SK-N-SH (cell line): ENCODE measurements around the gene NUDCD3. TPM values are rescaled to one million over a fixed set of nuclear protein-coding genes. Genes with fewer than 3 reads are reported as not detected.

Source experiments
- CTCF ChIA-PET: fragments of 300-600, 350-600 bp; formaldehyde crosslinking; extraction: SDS; loops from one replicate; lab custom pipeline; 2021; lab: Yijun Ruan, JAX
- POLR2A ChIA-PET: fragments of 350-600 bp; sonication (Branson Sonifier 250); formaldehyde crosslinking; extraction: SDS; loops from one replicate; lab custom pipeline; 2020; ENCODE audit warnings: antibody characterized with exemption, inconsistent platforms; lab: Yijun Ruan, JAX
- DNase-seq: peaks from one replicate; pipeline ENCODE4 v3.0.0; 2012
- H2AFZ ChIP-seq: fragments of 200-600 bp; sonication (generic); 2 replicates; pipeline ENCODE4 v1.8.1; 2016; ENCODE audit warnings: antibody characterized with exemption, mild to moderate bottlenecking, low read depth
- H3F3A ChIP-seq: fragments of 200-600 bp; sonication (generic); replicated peaks from 2 replicates; pipeline ENCODE3; 2016; ENCODE audit warnings: antibody characterized with exemption, mild to moderate bottlenecking; ENCODE audit not compliant: insufficient read depth
- H3K27ac ChIP-seq, 2 experiments: fragments of 200-500 bp in 1 of 2; fragments of 200-600 bp in 1 of 2; sonication (Bioruptor generic) in 1 of 2; sonication (generic), shearing (Covaris generic) in 1 of 2; 2 replicates each; pipeline versions ENCODE4 v1.5.1 to v1.6.1; 2014 to 2016; ENCODE audit warnings: low read depth in 2 of 2, inconsistent platforms in 1 of 2, low read length in 1 of 2, mild to moderate bottlenecking in 1 of 2, mixed read lengths in 1 of 2
- H3K27me3 ChIP-seq: fragments of 200-600 bp; sonication (generic), shearing (Covaris generic); 2 replicates; pipeline ENCODE4 v1.6.1; 2016; ENCODE audit warnings: mixed run types; ENCODE audit not compliant: insufficient read depth
- H3K36me3 ChIP-seq, 2 experiments: fragments of 200-500 bp in 1 of 2; fragments of 200-600 bp in 1 of 2; sonication (Bioruptor generic) in 1 of 2; sonication (generic) in 1 of 2; replicated peaks in 1 of 2; 2 replicates each; pipeline versions ENCODE3 to v1.5.1; 2014 to 2016; ENCODE audit warnings: low read length in 1 of 2, mild to moderate bottlenecking in 1 of 2; ENCODE audit not compliant: insufficient read depth in 2 of 2, control insufficient read depth in 1 of 2
- H3K4me1 ChIP-seq, 2 experiments: fragments of 200-500 bp in 1 of 2; fragments of 200-600 bp in 1 of 2; sonication (Bioruptor generic) in 1 of 2; sonication (generic), shearing (Covaris generic) in 1 of 2; 2 replicates each; pipeline versions ENCODE4 v1.5.1 to v1.6.1; 2014 to 2016; ENCODE audit warnings: low read depth in 1 of 2, low read length in 1 of 2, mixed run types in 1 of 2; ENCODE audit not compliant: insufficient read depth in 2 of 2, control insufficient read depth in 1 of 2
- H3K4me2 ChIP-seq: fragments of 200-600 bp; sonication (generic), shearing (Covaris generic); 2 replicates; pipeline ENCODE4 v1.6.1; 2017; ENCODE audit warnings: mixed run types
- H3K4me3 ChIP-seq, 2 experiments: fragments of 200-500 bp in 1 of 2; fragments of 200-600 bp in 1 of 2; sonication (Bioruptor generic) in 1 of 2; sonication (generic), shearing (Covaris generic) in 1 of 2; 2 replicates each; pipeline versions ENCODE4 v1.5.1 to v1.8.1; 2014 to 2016; ENCODE audit warnings: low read depth in 2 of 2, inconsistent platforms in 1 of 2, low read length in 1 of 2, mild to moderate bottlenecking in 1 of 2, mixed read lengths in 1 of 2, moderate library complexity in 1 of 2
- H3K79me2 ChIP-seq: fragments of 200-600 bp; sonication (generic); 2 replicates; pipeline ENCODE4 v1.8.1; 2017; ENCODE audit warnings: mild to moderate bottlenecking; ENCODE audit not compliant: insufficient read depth
- H3K9ac ChIP-seq: fragments of 200-600 bp; sonication (generic); 2 replicates; pipeline ENCODE4 v1.6.1; 2017; ENCODE audit warnings: mixed run types
- H3K9me2 ChIP-seq: fragments of 200-600 bp; sonication (generic); 2 replicates; pipeline ENCODE4 v1.6.1; 2017; ENCODE audit warnings: mixed run types
- H3K9me3 ChIP-seq: fragments of 200-600 bp; sonication (generic); 2 replicates; pipeline ENCODE4 v1.6.1; 2017; ENCODE audit warnings: mixed run types, mild to moderate bottlenecking, moderate library complexity
- H4K20me1 ChIP-seq: fragments of 200-600 bp; sonication (generic); 2 replicates; pipeline ENCODE4 v1.6.1; 2017; ENCODE audit warnings: mild to moderate bottlenecking, mixed run types; ENCODE audit not compliant: insufficient read depth
- CTCF ChIP-seq: fragments of 200-600 bp; sonication (generic); IDR thresholded peaks from 2 replicates; pipeline ENCODE4 v1.6.1; 2017; ENCODE audit warnings: antibody characterized with exemption, mild to moderate bottlenecking, moderate library complexity
- FOXJ3 ChIP-seq: sonication (generic); formaldehyde crosslinking; IDR thresholded peaks from 2 replicates; pipeline ENCODE4 v1.5.1; 2020; ENCODE audit warnings: mild to moderate bottlenecking, missing genetic modification reagents
- FOXM1 ChIP-seq: IDR thresholded peaks from 2 replicates; pipeline ENCODE4 v1.4.0; 2012; ENCODE audit warnings: low read depth, mild to moderate bottlenecking
- IRF3 ChIP-seq: fragments of 150-350 bp; IDR thresholded peaks from 2 replicates; pipeline ENCODE4 v1.6.1; 2016; ENCODE audit warnings: mild to moderate bottlenecking, low read depth, low read length
- MEF2A ChIP-seq: IDR thresholded peaks from 2 replicates; pipeline ENCODE4 v1.4.0; 2012; ENCODE audit warnings: low read depth, borderline replicate concordance
- MXI1 ChIP-seq: IDR thresholded peaks from 2 replicates; pipeline ENCODE4 v1.6.1; 2012; ENCODE audit warnings: mild to moderate bottlenecking, low read depth, low read length, improper control_type of control experiment
- NRF1 ChIP-seq: IDR thresholded peaks from 2 replicates; pipeline ENCODE4 v1.6.1; 2012; ENCODE audit warnings: low read depth, mild to moderate bottlenecking, low read length
- PBX3 ChIP-seq: IDR thresholded peaks from 2 replicates; pipeline ENCODE4; 2012
- RAD21 ChIP-seq: IDR thresholded peaks from 2 replicates; pipeline ENCODE4 v1.6.1; 2012; ENCODE audit warnings: mild to moderate bottlenecking, low read length
- SMC3 ChIP-seq: IDR thresholded peaks from 2 replicates; pipeline ENCODE4 v1.6.1; 2012; ENCODE audit warnings: low read depth, low read length, improper control_type of control experiment
- TCF12 ChIP-seq: IDR thresholded peaks from 2 replicates; pipeline ENCODE4 v1.4.0; 2012
- USF2 ChIP-seq: fragments of 150-350 bp; IDR thresholded peaks from 2 replicates; pipeline ENCODE4 v1.6.1; 2017; ENCODE audit warnings: antibody characterized with exemption, low read length, low read depth, borderline replicate concordance
- YY1 ChIP-seq: IDR thresholded peaks from 2 replicates; pipeline ENCODE4 v1.4.0; 2012; ENCODE audit warnings: low read depth, mild to moderate bottlenecking
- ZBTB33 ChIP-seq: IDR thresholded peaks from 2 replicates; pipeline ENCODE4 v1.4.0; 2012; ENCODE audit warnings: low read depth, borderline replicate concordance
- WGBS: methylation state at CpG from one replicate; pipeline ENCODE4 v1.1.6; 2017; ENCODE audit warnings: low lambda C conversion rate; 5-methylcytosine and 5-hydroxymethylcytosine counted together
- polyA plus RNA-seq, 3 experiments: library from polyadenylated mRNA; depleted of rRNA; stranded (reverse); fragments of >200 nt; gene quantifications; 2 replicates each; pipeline ENCODE4 v1.2.3, GENCODE V29; 2012

Gene NUDCD3
- polyA plus RNA-seq, 1 of the 3 experiments (the other 2 are of a cell fraction) = 66.0 TPM

GRCh38 chr7:44331682-44332081 lies 158.8 kb downstream of the NUDCD3 start:
- Histone ChIP-seq H3K9ac (no peak overlapping the region), H3K4me2 (no peak overlapping the region), H3F3A (no peaks in the 10 kb centered on the region), H3K9me3 (no peaks in the 10 kb centered on the region), H3K27me3 (peaks cover 15% of the 10 kb centered on the region), H3K4me1 (peaks cover 0 to 11% of the 10 kb centered on the region in 2 experiments; a peak in 1 of 4 replicates), H3K9me2 (no peaks in the 10 kb centered on the region), H3K79me2 (no peaks in the 10 kb centered on the region), H3K4me3 (no peak overlapping the region)
- POLR2A ChIA-PET = no interaction called here
- 59% methylated on average over 5 of the region's 5 CpGs for WGBS
- no peak for TF ChIP-seq SMC3
- TF ChIP-seq FOXM1 = no peak
- no peak for TF ChIP-seq MEF2A
- no peak for TF ChIP-seq ZBTB33
- no peak for TF ChIP-seq TCF12
- TF ChIP-seq CTCF = no peak
- TF ChIP-seq PBX3 = no peak
- no peak for TF ChIP-seq USF2
- TF ChIP-seq, all 33 proteins: peak for 0
- DNase-seq = no peak
- H4K20me1 ChIP-seq = no peaks in the 10 kb centered on the region
- no peak overlapping the region for H2AFZ ChIP-seq
- H3K27ac ChIP-seq = no peak overlapping the region
- CTCF ChIA-PET = interaction anchor here (1.6 to 3.8 kb wide), 3 partner anchors 8 to 90 kb away, joined by 3 to 19 read pairs (median 11); no protein-coding TSS in a partner anchor
- H3K36me3 ChIP-seq = no peaks in the 10 kb centered on the region

- peaks cover 21% of the 10 kb centered on the region for H3K27me3 ChIP-seq
- no peak overlapping the region for H3K4me2 ChIP-seq
- H3K27ac ChIP-seq = no peak overlapping the region
- CTCF ChIA-PET = interaction anchor here (0.7 to 3.8 kb wide), 6 partner anchors 9 to 376 kb away, joined by 3 to 19 read pairs (median 4); no protein-coding TSS in a partner anchor
- TF ChIP-seq IRF3 = no peak
- no peak for TF ChIP-seq FOXJ3
- TF ChIP-seq YY1 = no peak
- TF ChIP-seq RAD21 = no peak
- no peak for TF ChIP-seq MXI1
- no peak for TF ChIP-seq NRF1
- peaks cover 0 to 16% of the 10 kb centered on the region in 2 experiments; a peak in 1 of 4 replicates for H3K4me1 ChIP-seq
- 80% methylated on average over 6 of the region's 6 CpGs for WGBS
- no peaks in the 10 kb centered on the region for H3K9me3 ChIP-seq
- H3K36me3 ChIP-seq = no peaks in the 10 kb centered on the region
- POLR2A ChIA-PET = no interaction called here
- no peaks in the 10 kb centered on the region for H4K20me1 ChIP-seq
- H2AFZ ChIP-seq = no peak overlapping the region
- H3F3A ChIP-seq = no peaks in the 10 kb centered on the region
- H3K79me2 ChIP-seq = no peaks in the 10 kb centered on the region
- DNase-seq = no peak
- H3K9me2 ChIP-seq = no peaks in the 10 kb centered on the region
- no peak overlapping the region for H3K4me3 ChIP-seq
- H3K9ac ChIP-seq = no peak overlapping the region
These were observed 160.1 kb downstream of the NUDCD3 start for GRCh38 chr7:44330331-44330730.
